Activated T-helper 1 cell treated with anti-CD3 and anti-CD28 coated beads, Interleukin-12 subunit alpha, Interleukin-12 subunit beta, Interleukin-2, Interleukin-4 antibody, amounts not matched to agents 30 ng/mL and 10 ng/mL and 1 ng/mL, durations not matched to agents 14 hours and 24 hours and 36 hours (primary cell): Measurements from ENCODE around the gene EFL1. TPM values are rescaled to one million over a fixed set of nuclear protein-coding genes. Genes with fewer than 3 reads are reported as not detected.
"Not testable (repeated sequence)": the region's sequence is repeated elsewhere in the genome, so short reads cannot be mapped to it uniquely, and the experiment has no call there.

Experiments used
- DNase-seq: peaks from one replicate; pipeline ENCODE4 v3.0.0; 2021; ENCODE audit warnings: low spot score
- H3K27ac Mint-ChIP-seq: one replicate; pipeline ENCODE4 v1.8.0; 2021; ENCODE audit warnings: mild to moderate bottlenecking, mixed read lengths
- H3K27me3 Mint-ChIP-seq: one replicate; pipeline ENCODE4 v1.8.0; 2022; ENCODE audit warnings: mild to moderate bottlenecking, moderate library complexity, mixed read lengths; ENCODE audit not compliant: insufficient read depth
- H3K36me3 Mint-ChIP-seq: one replicate; pipeline ENCODE4 v1.8.0; 2021; ENCODE audit warnings: low read depth, mixed read lengths
- H3K4me1 Mint-ChIP-seq: one replicate; pipeline ENCODE4 v1.8.0; 2021; ENCODE audit warnings: low read depth, mixed read lengths
- H3K4me3 Mint-ChIP-seq: one replicate; pipeline ENCODE4 v1.8.0; 2021; ENCODE audit warnings: mild to moderate bottlenecking, moderate library complexity, mixed read lengths
- H3K9me3 Mint-ChIP-seq: one replicate; pipeline ENCODE4 v1.8.0; 2021; ENCODE audit warnings: mixed read lengths
- intact Hi-C: fragments of 100-400 bp; cut with micrococcal nuclease; formaldehyde crosslinking; loops from one replicate; pipeline ENCODE4 v1.15.1; 2024
- total RNA-seq: library from RNA; stranded (reverse); gene quantifications from 2 replicates; pipeline ENCODE4 v1.2.3, GENCODE V29; 2022

EFL1 gene
- total RNA-seq, 1 donor from 2014 or later, result 25.2 TPM

GRCh38 chr15:82263350-82263749 lies 816 bp upstream of the EFL1 start:
- H3K36me3 Mint-ChIP-seq, result peaks cover 6% of the 10 kb centered on the region
- peaks cover 27% of the 10 kb centered on the region for H3K4me1 Mint-ChIP-seq
- no peaks in the 10 kb centered on the region for H3K9me3 Mint-ChIP-seq
- intact Hi-C loops, result loop anchor here (2.0 to 10.0 kb wide), 3 partner anchors 217 to 941 kb away; partner anchors contain the start of genes BTBD1, MEX3B and STARD5
- H3K27me3 Mint-ChIP-seq, result no peaks in the 10 kb centered on the region
- no peak for DNase-seq
- no peak overlapping the region for H3K27ac Mint-ChIP-seq
- peak overlapping the region; percentile 96 for H3K4me3 Mint-ChIP-seq

- Mint-ChIP-seq H3K27ac (peak overlapping the region; percentile 95), H3K4me1 (peaks cover 27% of the 10 kb centered on the region), H3K4me3 (peak overlapping the region; percentile 96), H3K36me3 (peaks cover 15% of the 10 kb centered on the region)
- H3K27me3 Mint-ChIP-seq, H3K9me3 Mint-ChIP-seq: not testable (repeated sequence)
- peak; percentile 22 for DNase-seq
- intact Hi-C loops, result loop anchor here (1.0 to 10.0 kb wide), 4 partner anchors 215 to 939 kb away; partner anchors contain the start of genes BTBD1, MEX3B, RPS17 and STARD5
Measured at GRCh38 chr15:82261566-82262421, 740 bp downstream of the EFL1 start.

- DNase-seq, intact Hi-C loops, H3K4me3 Mint-ChIP-seq, H3K27ac Mint-ChIP-seq, H3K9me3 Mint-ChIP-seq, H3K27me3 Mint-ChIP-seq: not testable (repeated sequence)
- Mint-ChIP-seq H3K4me1 (peaks cover 17% of the 10 kb centered on the region), H3K36me3 (peaks cover 22% of the 10 kb centered on the region)
Measured at GRCh38 chr15:82248261-82248660, 14.3 kb downstream of the EFL1 start.

- peaks cover 25% of the 10 kb centered on the region for H3K36me3 Mint-ChIP-seq
- intact Hi-C loops, H3K27ac Mint-ChIP-seq, H3K9me3 Mint-ChIP-seq, H3K4me3 Mint-ChIP-seq, DNase-seq, H3K27me3 Mint-ChIP-seq: not testable (repeated sequence)
- H3K4me1 Mint-ChIP-seq, result peaks cover 28% of the 10 kb centered on the region
Measured at GRCh38 chr15:82245956-82246355, 16.6 kb downstream of the EFL1 start.

GRCh38 chr15:82243644-82244043 lies 18.9 kb downstream of the EFL1 start:
- H3K36me3 Mint-ChIP-seq, result peaks cover 35% of the 10 kb centered on the region
- H3K4me3 Mint-ChIP-seq, H3K27me3 Mint-ChIP-seq, DNase-seq, H3K9me3 Mint-ChIP-seq, H3K27ac Mint-ChIP-seq, intact Hi-C loops: not testable (repeated sequence)
- peaks cover 28% of the 10 kb centered on the region for H3K4me1 Mint-ChIP-seq

- intact Hi-C loops, H3K27me3 Mint-ChIP-seq, H3K9me3 Mint-ChIP-seq, H3K4me3 Mint-ChIP-seq, DNase-seq, H3K27ac Mint-ChIP-seq: not testable (repeated sequence)
- Mint-ChIP-seq H3K36me3 (peaks cover 32% of the 10 kb centered on the region), H3K4me1 (peaks cover 23% of the 10 kb centered on the region)
Measured at GRCh38 chr15:82241836-82242499, 20.6 kb downstream of the EFL1 start.

GRCh38 chr15:82239685-82240391 lies 22.7 kb downstream of the EFL1 start:
- Mint-ChIP-seq H3K36me3 (peaks cover 22% of the 10 kb centered on the region), H3K9me3 (no peaks in the 10 kb centered on the region), H3K27me3 (no peaks in the 10 kb centered on the region), H3K4me3 (no peak overlapping the region), H3K4me1 (peaks cover 11% of the 10 kb centered on the region), H3K27ac (no peak overlapping the region)
- no peak for DNase-seq
- intact Hi-C loops, result no loop called here

GRCh38 chr15:82237944-82238534 lies 24.5 kb downstream of the EFL1 start:
- H3K4me3 Mint-ChIP-seq, H3K9me3 Mint-ChIP-seq, H3K27me3 Mint-ChIP-seq, DNase-seq, intact Hi-C loops, H3K27ac Mint-ChIP-seq: not testable (repeated sequence)
- H3K36me3 Mint-ChIP-seq, result peaks cover 20% of the 10 kb centered on the region
- H3K4me1 Mint-ChIP-seq, result peaks cover 11% of the 10 kb centered on the region

GRCh38 chr15:82231842-82232241 lies 30.7 kb downstream of the EFL1 start:
- H3K4me1 Mint-ChIP-seq, result peaks cover 23% of the 10 kb centered on the region

GRCh38 chr15:82231233-82231632 lies 31.3 kb downstream of the EFL1 start:
- Mint-ChIP-seq H3K27me3 (no peaks in the 10 kb centered on the region), H3K36me3 (peaks cover 19% of the 10 kb centered on the region), H3K4me3 (no peak overlapping the region), H3K4me1 (peaks cover 23% of the 10 kb centered on the region), H3K9me3 (no peaks in the 10 kb centered on the region), H3K27ac (no peak overlapping the region)
- no peak for DNase-seq
- intact Hi-C loops, result no loop called here

More at GRCh38 chr15:82231842-82232241, 30.7 kb downstream of the EFL1 start:
- no peak overlapping the region for H3K27ac Mint-ChIP-seq
- no peak for DNase-seq
- intact Hi-C loops, result no loop called here
- no peaks in the 10 kb centered on the region for H3K9me3 Mint-ChIP-seq
- peaks cover 16% of the 10 kb centered on the region for H3K36me3 Mint-ChIP-seq
- H3K27me3 Mint-ChIP-seq, result no peaks in the 10 kb centered on the region
- H3K4me3 Mint-ChIP-seq, result no peak overlapping the region

GRCh38 chr15:82228750-82229149 lies 33.8 kb downstream of the EFL1 start:
- Mint-ChIP-seq H3K27me3 (no peaks in the 10 kb centered on the region), H3K4me1 (peaks cover 23% of the 10 kb centered on the region), H3K9me3 (no peaks in the 10 kb centered on the region), H3K27ac (no peak overlapping the region), H3K4me3 (no peak overlapping the region), H3K36me3 (peaks cover 19% of the 10 kb centered on the region)
- intact Hi-C loops, result no loop called here
- no peak for DNase-seq

- H3K4me1 Mint-ChIP-seq, H3K9me3 Mint-ChIP-seq, intact Hi-C loops, DNase-seq, H3K27ac Mint-ChIP-seq, H3K27me3 Mint-ChIP-seq, H3K4me3 Mint-ChIP-seq: not testable (repeated sequence)
- H3K36me3 Mint-ChIP-seq, result peaks cover 17% of the 10 kb centered on the region
Measured at GRCh38 chr15:82221535-82221934, 41.0 kb downstream of the EFL1 start.
